Putamen (tissue), 1 donor: ENCODE results near the gene DPP3.
"Not testable (repeated sequence)": the region's sequence is repeated elsewhere in the genome, so short reads cannot be mapped to it uniquely, and the experiment has no call there.

Source experiments
- DNase-seq: peaks from one replicate; pipeline ENCODE4 v3.0.0-alpha.2; 2016; ENCODE audit warnings: low spot score

The DPP3 gene

DNA sequence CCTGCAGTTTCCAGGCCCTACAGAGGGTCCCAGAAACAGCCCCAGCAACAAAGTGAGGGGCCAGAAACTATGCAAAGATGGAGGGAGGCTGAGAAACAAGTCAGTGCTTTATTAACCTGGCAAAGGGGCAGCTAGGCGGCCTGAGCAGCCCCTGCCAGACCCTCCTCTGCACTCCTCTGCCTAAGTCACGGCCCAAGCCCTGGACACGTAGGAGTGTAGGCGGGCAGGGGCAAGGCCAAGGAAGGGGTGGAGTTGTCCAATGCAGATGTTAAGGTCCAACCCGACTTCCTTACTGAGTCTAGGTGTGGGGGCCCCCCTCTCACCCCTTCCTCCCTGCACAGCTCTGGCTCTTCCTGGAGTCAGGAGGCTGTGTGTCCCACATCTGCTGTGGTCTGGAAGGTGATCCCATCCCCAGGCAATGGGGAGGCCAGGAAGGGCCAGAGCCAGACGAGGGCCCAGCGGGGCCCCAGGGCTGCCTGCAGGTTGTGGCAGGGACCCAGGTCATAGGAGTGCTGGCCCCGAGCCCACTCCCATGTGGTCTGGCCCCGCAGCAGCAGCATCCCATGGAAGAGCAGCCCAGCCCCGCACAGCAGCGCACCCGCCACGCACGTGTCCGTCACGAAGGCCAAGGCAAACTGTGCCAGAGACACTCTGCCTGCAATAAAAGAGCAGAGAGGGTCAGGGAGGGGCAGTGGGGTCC is 59.1 kb downstream of the DPP3 start:
- DNase-seq, result no peak

DNA sequence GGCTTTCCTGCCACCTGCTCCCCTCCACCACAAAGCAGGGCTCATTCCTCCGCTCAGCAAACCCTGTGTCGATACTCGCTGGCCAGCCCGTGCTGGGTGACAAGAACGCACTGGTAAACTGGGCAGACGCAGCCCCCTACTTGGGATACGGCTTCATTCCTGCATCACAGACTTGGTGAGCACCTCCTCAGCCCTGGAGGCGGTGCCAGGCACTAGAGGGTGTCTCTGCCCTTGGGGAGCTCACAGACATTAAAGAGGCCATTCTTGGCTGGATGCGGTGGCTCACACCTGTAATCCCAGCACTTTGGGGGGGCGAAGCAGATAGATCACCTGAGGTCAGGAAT is 59.6 kb downstream of the DPP3 start:
- DNase-seq, result no peak

DNA sequence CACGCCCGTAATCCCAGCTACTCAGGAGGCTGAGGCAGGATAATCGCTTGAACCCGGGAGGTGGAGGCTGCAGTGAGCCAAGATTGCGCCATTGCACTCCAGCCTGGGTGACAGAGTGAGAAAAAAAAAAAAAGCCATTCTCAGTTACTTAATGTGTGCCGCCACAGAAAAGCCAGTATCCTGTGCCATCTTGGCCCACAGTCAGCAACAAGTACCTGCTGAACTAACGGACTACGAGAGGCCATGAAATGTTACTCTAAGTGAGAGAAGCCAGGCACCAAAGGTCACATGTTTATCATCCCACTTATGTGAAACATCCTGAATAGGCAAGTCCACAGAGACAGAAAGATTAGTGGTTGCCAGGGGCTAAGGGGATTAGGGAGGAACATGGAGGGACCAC is 60.4 kb downstream of the DPP3 start:
- DNase-seq, result not testable (repeated sequence)

DNA sequence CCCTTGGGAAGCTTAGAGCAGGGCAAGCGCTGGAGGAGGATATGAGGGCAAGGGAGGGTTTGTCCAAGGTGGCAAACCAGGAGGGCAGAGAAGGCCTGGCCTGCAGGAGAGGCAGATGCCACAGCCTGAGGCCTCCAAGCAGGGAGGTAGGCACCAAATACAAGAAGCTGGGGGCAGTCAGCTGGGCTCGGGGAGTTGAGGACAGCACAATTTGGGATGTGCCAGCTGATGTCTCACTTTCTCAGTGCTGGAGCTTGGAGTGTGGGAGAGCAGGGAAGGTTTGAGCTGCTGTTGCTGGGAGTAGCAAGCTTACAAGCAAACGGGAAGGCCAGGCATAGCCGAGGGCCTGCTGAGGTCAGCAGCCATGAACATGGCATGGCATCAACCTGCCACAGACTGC is 61.7 kb downstream of the DPP3 start:
- no peak for DNase-seq

DNA sequence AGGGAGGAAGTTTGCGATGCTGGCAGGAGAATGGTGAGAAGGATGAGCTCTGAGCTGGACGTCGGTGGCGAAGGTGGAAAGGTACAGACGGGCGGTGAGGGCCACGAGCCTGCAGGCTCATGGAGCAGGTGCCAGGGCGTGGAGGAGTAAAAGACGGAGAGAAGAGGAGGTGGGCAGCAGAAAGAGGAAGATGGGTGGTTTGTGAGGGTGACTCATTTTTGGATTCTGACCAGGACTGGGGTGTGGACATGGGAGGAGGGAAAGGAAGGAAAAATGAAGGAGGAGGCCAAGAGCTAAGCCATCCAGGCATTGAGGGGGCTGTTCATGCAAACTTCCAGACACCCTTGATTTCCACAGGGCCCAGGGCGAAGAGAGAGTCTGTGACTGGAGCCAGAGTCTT is 62.1 kb downstream of the DPP3 start:
- DNase-seq, result no peak

DNA sequence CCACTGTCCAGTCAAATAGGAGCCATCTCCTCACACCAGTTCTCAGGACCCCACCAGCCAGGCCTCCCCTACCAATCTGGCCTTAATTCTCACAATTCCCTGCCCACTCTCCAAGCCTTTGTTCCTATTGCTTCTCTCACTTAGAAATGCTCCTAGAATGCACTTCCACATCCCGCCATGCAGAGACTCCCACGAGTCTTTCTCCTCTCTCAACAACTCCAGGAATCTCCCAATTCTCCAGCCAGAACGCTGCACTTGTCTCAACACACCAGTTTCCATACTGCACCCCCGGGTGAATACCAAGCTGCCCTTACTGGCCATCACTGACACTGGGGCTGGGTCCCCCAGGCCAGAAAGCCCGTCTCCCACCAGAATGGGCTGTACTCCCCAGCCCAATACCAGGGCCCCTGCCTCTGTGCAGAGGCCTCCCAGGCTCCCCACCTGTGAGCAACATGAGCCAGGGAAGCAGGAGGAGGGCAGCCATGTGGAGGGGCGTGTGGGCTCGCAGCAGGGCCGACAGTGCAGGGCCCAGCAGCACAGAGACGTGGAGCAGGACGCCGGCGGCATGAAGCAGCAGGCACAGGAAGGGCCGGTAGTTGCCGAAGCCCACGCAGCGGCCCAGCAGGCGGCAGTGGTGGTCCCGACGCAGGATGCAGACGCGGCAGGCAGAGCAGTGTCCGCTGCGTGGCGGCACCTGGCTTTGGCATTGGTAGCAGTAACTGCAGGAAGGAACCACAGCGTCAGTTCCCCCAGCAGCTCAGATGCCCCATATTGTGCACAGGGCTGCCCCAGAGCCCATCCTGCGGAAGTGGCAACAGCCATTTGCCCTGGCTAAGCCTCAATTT is 63.3 kb downstream of the DPP3 start:
- DNase-seq, result no peak

DNA sequence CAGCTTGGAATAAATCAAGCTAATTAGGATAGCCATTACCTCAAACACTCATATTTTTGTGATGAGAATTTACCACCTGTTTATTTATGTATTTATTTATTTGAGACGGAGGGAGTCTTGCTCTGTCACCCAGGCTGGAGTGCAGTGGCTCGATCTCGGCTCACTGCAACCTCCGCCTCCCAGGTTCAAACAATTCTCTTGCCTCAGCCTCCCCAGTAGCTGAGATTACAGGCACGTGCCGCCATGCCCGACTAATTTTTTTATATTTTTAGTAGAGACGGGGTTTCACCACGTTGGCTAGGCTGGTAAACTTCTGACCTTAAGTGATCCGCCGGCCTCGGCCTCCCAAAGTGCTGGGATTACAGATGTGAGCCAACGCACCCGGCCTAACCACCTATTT is 64.7 kb downstream of the DPP3 start:
- not testable (repeated sequence) for DNase-seq

DNA sequence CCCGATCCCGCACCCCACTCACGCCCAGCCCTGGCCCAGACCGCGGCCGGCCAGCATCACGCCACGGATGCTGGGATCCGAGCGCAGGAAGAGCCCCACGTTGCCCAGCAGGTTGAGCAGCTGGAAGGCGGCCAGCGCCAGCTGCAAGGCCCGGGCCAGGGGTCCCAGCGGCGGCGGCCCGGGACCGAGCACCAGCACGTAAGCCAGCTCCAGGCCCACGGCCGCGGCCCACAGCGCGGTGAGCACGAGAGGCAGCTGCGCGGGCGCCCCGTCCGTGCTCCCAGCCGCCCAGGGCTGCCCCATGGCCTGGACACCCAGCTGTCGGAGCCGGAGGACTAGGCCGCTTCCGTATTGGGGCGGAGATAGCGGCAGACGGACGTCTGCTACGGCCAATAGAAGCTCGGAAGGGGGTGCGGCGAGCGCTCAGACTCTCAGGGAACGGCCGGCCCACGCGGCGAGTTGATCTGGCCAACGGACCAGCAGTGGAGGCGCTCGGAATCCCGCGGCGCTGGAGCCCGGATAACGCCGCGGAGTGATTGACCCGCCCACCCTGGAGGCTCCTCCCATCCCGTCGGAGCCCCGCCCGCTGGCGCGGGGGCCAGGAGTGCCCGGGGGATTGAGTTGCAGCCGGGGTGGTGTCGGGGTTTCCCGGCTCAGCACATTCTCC is 65.6 kb downstream of the DPP3 start, which contains the start of gene ZDHHC24:
ZDHHC24 (minus strand) TSS at position 348 of the 667 bp plus-strand sequence; CDS start at position 303, 45 bp downstream.
- peak; percentile 95 for DNase-seq

DNA sequence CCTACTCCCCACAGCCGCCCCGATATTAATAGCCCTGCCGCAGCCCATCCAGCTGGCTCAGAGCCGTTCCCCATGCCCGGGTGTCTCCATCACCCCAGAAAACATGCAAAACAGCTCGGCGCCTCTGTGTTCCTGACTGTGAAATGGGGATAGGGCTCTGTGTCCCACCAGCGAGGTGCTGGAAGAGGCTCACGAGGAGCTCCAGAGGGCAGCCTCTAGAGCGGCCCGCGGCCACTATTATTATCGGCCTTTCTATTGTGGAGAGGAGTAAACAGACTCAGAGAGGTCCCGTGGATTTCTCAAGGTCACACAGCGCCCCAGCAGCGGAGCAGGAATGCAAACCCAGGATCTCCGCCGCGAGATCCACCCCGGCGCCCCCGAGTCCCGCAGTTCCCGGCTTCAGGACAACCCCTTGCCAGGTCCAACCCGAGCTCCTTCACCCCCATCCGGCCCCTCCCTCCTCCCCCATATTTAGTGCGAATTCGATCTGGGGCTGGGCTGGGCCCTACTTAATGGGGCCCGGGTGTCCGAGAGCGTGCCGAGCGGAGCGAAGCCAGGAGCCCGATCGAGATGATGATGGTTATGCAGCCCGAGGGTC is 66.2 kb downstream of the DPP3 start, which contains the start of gene ACTN3:
ACTN3 (plus strand) TSS at position 536 of the 598 bp plus-strand sequence; CDS start at position 571, 35 bp downstream.
- DNase-seq, result no peak

DNA sequence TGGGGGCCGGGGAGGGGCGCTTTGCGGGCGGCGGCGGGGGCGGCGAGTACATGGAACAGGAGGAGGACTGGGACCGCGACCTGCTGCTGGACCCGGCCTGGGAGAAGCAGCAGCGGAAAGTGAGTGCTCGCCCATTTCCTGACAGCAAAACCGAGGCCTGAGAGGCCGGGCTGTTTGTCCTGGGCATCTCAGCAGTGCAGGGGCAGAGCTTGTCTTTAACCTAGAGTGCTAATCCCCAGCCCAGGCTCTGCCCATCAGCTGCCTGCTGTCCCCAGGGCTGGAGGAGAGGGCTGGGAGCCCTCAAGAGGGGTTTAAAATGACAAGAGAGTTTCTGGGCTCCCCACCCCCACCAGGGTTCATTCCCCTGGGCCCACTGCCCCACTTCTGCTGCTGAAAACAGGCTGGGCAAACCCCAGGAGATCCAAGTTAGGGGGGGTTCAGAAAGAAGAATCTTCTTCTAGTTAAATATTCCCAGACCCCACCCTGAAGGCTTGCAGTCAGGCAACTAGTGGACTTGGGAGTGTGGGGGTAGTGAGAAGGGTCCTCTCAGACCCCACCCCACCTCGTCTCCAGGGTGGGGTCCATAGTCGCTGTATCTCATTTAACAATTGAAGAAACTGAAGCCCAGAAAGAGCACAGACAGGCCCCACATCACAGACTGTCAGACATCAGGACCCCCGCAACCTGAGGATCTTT is 66.9 kb downstream of the DPP3 start:
- DNase-seq, result no peak

DNA sequence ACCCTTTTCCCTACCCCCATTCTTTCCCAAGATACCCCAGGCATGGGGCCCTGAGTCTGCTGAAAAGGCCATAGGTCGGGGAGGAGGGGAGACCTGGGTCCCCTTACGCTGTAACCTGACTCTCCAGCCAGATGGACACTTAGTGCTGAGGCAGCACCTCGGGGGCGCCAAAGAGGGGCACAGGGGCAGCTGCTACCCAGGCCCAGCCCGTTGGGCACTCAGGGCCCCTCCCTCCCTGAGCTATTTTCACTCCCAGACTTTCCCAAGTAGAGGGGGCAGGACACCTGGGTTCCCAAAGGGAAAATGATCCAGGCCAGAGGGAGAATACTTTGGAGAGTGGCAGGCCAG is 67.4 kb downstream of the DPP3 start:
- no peak for DNase-seq

DNA sequence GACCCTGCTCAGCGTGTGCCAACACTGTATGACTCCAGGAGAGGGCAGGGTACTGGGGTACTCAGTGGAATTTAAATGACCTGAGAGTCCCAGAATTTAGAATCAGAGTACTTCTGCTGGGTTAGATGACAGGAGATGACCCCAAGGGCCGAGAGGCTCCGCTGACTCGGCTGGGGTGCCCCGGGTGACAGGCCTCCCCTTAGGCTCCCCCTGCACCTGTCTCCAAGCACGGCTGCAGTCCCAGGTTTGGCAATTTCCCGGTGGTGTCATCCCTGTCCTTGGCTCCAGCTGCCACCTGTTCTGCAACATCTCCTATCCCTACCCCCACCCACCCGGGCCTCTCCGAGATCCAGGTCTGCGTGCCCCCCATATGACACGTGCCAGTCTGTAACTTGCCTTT is 67.8 kb downstream of the DPP3 start:
- no peak for DNase-seq

DNA sequence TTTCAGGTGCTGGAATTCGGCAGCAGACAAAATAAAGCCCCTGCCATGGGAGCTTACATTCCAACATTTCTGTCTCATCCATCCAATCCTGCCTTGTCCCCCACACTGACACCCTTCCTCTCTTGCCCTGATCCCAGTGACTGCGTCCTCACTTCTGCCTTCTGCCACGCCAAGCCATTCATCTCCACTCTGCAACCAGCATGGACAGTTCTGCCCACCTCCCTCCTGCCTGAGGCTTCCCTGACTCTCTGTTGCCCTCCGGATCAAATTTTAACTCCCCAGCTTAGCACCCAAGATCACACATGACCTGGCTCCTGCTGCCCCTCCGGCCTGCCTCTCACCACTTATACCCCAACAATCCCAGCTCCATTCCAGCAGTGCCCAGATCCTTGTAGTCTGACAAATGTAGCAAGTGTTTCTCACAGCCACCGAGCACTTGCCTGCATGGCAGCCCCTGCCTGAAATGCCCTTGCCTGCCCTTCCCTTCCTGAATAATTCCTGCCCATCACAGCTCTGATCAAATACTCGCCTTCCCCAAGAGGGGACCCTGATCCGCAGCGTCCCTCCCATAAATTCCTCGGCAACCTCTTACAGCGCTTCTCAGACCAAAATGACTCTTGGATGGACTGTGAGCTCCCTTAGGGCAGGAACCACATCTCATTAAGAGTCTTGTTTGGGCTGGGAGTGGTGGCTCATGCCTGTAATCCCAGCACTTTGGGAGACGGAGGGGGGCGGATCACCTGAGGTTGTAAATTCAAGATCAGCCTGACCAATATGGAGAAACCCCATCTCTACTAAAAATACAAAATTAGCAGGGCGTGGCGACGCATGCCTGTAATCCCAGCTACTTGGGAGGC is 68.8 kb downstream of the DPP3 start:
- no peak for DNase-seq

DNA sequence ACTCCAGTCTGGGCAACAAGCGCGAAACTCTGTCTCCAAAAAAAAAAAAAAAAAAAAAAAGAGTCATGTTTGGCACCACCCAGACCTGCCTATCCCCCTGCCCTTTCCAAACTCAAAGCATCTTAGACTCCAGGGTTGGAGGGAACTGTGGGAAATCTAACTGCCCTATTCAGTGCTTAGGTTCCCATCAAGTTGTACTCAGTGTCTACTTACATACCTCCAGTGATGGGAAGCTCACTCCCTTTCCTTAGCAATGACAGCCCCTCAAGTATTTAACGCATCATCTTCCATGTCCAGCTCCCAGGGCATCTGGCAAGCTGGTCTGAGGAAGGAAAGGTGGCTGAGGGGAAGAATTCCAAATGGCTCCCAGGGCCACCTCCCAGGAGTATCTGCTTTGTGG is 69.5 kb downstream of the DPP3 start:
- no peak for DNase-seq

DNA sequence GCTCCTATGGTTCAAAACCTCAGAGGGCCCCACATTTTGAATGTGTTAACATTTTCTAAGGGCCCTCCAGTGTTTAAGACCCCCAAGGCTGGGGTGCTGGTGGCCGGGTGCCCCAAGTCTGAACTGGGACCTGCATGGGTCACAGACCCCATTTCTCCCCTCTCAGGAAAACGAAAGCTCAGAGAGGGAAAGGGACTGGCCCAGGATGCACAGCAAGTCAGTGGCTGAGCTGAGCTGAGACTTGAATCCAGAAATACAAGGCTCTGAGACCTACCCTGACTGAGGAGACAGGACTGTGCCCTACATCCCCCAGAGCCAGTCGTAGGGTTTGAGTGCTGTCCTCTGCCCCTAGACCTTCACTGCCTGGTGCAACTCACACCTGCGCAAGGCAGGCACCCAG is 70.7 kb downstream of the DPP3 start:
- DNase-seq, result no peak

DNA sequence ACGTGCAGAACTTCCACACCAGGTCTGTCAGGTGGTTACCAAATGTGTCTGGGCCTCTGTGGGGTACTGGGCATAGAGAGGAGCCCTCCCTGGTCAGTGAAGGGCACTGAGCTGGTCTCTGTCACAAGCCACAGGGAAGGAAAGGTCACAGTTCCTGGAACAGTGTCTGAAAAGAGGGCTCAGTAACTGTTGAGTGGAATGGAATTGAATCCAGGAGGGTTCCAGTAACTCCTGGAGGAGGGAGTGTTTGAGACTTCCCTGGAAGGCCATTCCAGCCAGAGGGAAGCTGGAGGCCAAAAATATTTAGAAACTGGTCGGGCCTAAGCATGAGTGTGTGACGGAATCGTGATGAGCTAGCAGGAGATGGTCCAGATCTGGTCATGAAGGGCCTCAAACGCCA is 74.4 kb downstream of the DPP3 start:
- no peak for DNase-seq

DNA sequence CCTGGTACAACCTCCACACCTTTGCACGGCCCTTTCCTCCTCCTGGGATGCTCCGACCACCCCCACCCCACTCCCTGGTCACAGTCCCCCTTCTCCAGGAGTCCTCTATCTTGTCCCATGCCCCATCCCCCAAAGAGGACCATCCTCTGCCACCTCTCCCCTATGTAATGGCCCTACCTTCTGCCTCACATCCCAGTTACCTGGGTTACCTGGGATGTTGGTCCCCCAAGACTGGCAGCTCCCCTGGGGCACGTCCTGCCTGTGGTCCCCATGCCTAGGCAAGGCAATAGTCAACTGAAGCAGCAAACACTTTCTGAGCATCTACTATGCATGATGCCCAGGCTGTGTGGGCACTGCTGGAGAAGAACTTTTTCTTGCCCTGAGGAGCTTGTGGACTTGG is 75.2 kb downstream of the DPP3 start:
- no peak for DNase-seq

DNA sequence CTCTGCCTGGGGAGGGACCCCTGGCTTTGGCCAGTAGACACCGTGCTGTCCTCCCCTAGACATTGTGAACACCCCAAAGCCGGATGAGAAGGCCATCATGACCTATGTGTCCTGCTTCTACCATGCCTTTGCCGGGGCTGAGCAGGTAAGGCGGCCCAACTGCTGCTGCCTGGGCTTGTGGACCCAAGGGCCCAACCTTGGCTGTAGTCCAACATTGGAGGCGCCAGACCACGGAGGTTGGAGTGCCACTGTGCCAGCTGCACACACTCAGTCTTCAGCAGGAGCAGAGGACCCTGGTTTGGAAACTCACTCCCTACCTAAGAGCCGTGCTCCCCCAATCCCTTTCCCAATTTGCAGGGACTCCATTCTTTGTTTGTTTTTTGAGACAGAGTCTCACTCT is 75.9 kb downstream of the DPP3 start:
- DNase-seq, result no peak

DNA sequence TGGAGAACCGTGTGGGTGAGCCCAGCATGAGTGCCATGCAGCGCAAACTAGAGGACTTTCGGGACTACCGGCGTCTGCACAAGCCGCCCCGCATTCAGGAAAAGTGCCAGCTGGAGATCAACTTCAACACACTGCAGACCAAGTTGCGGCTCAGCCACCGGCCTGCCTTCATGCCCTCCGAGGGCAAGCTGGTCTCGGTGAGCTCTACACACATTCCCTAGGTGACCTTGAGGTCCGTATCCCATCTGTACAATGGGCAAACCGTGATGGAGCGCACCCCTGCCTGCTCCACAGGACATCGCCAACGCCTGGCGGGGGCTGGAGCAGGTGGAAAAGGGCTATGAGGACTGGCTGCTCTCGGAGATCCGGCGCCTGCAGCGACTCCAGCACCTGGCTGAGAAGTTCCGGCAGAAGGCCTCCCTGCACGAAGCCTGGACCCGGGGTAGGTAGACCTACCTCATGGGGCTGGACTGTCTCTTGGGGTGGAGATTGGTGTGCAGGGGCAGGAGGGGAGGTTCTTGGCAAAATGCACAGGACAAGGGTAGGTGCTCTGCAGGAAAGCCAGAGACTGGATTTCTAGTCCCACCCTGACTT is 77.6 kb downstream of the DPP3 start:
- no peak for DNase-seq
